Left lung (tissue), 10 donors: ENCODE results near the gene BRINP3. TPM values are rescaled to one million over a fixed set of nuclear protein-coding genes. Genes with fewer than 3 reads are reported as not detected.

ENCODE experiments used
- ATAC-seq: fragments of 200-7000 bp; cut with Tn5 transposase; one replicate; pipeline ENCODE4 v1.9.1; 2020; ENCODE audit warnings: moderate library complexity
- DNase-seq, 4 donors: peaks; one replicate each; pipeline ENCODE4 v3.0.0-alpha.2; 2013 to 2020
- H3K27ac ChIP-seq, 2 donors: fragments of 200-600 bp; sonication (generic) in 1 of 2; one replicate each; pipeline versions ENCODE4 v1.5.0 to v1.8.0; 2020 to 2021
- H3K27me3 ChIP-seq, 2 donors: fragments of 200-600 bp; sonication (generic) in 1 of 2; one replicate each; pipeline versions ENCODE4 v1.5.0 to v1.8.0; 2020 to 2021
- H3K36me3 ChIP-seq, 2 donors: fragments of 200-600 bp; sonication (generic) in 1 of 2; one replicate each; pipeline versions ENCODE4 v1.5.0 to v1.8.0; 2020 to 2021
- H3K4me1 ChIP-seq, 2 donors: fragments of 200-600 bp; one replicate each; pipeline ENCODE4 v1.8.0; 2021
- H3K4me3 ChIP-seq, 2 donors: fragments of 200-600 bp; sonication (generic) in 1 of 2; one replicate each; pipeline versions ENCODE4 v1.5.0 to v1.8.0; 2020 to 2021; ENCODE audit warnings: mild to moderate bottlenecking in 1 of 2
- H3K9me3 ChIP-seq, 2 donors: fragments of 200-600 bp; sonication (generic) in 1 of 2; one replicate each; pipeline versions ENCODE4 v1.5.0 to v1.8.0; 2020 to 2021
- CTCF ChIP-seq, 2 donors: fragments of 200-600 bp; sonication (generic) in 1 of 2; IDR thresholded peaks; one replicate each; pipeline versions ENCODE4 v1.5.0 to v1.8.0; 2021; ENCODE audit warnings: antibody characterized with exemption in 2 of 2
- intact Hi-C, 2 donors: fragments of 100-400 bp; cut with DNase I; formaldehyde crosslinking; loops; one replicate each; pipeline versions ENCODE4 v1.11.2 to v1.14.2; 2022
- polyA plus RNA-seq, 6 donors: library from polyadenylated mRNA; unstranded; fragments of 120-200 nt; gene quantifications; one replicate each; pipeline ENCODE4 v1.2.1, GENCODE V29; 2013; ENCODE audit not compliant: insufficient read length in 6 of 6
- total RNA-seq, 2 donors: library from RNA; stranded (reverse); fragmentation: NEBNext Ultra II Directional; extraction: Animal tissue kit (Norgen Biotek cat#: 25700); gene quantifications; one replicate each; pipeline ENCODE4 v1.2.1, GENCODE V29; 2021
- donor health status: DM: no; HTN: yes; CAD: no.
- donor health status: DM: no; HTN: no; CAD: no.

Gene BRINP3
- total and polyA plus RNA-seq, 8 donors = 0.47 to 18.1 (median 10.5) TPM

DNA sequence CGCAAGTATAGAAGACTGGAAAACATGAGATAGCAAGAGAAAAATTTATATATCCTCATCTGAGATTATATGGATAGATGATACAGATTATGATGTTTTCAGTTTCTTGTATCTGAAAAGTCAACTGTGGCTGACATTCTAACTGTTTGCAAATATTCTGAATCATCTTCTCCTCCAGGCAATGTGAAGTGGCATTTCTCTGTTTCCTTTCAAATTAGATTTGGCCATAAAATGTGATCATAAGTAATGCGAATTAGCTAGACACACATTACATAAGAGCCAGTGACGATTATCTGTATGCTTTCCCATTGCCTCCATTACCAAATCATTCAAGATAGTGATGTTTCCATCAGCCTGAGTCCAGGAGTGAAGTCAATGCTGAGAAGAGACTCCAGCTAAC, 265.2 kb downstream of the BRINP3 start:
- Histone ChIP-seq H3K36me3 (no peaks in the 10 kb centered on the region), H3K9me3 (no peaks in the 10 kb centered on the region), H3K4me3 (no peak overlapping the region), H3K4me1 (no peaks in the 10 kb centered on the region), H3K27me3 (no peaks in the 10 kb centered on the region), H3K27ac (no peak overlapping the region)
- TF ChIP-seq CTCF (IDR thresholded peaks at IDR 0.05) = no peak
- intact Hi-C loops = no loop called here
- ATAC-seq (no peak), DNase-seq (no peak)

- intact Hi-C loops = no loop called here
- Histone ChIP-seq H3K27ac (no peak overlapping the region), H3K4me1 (no peaks in the 10 kb centered on the region), H3K4me3 (no peak overlapping the region), H3K9me3 (no peaks in the 10 kb centered on the region), H3K36me3 (no peaks in the 10 kb centered on the region), H3K27me3 (no peaks in the 10 kb centered on the region)
- no peak for TF ChIP-seq CTCF (IDR thresholded peaks at IDR 0.05)
- DNase-seq (no peak), ATAC-seq (no peak)
Measured at GRCh38 chr1:190207733-190208132, 269.9 kb downstream of the BRINP3 start.

DNA sequence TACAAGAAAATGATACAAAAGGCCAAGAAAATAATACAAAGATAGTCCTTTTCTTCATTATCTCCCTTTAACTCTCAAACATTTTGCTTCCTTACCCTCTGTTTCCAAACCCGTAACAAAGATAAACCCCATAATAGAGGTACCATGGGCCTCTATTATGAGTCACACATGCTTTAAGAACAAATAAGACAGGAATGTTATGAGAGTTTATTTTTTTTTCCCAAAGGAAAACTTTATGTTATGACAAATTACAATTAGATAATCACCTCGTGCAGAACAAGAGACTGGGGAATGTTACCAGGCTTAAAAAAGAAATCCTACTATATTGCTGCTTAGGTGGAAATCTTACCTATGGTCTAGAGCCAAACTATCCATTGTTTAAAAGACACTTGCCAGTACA, 272.0 kb downstream of the BRINP3 start:
- H3K27me3 ChIP-seq = no peaks in the 10 kb centered on the region
- intact Hi-C loops = no loop called here
- H3K4me1 ChIP-seq = no peaks in the 10 kb centered on the region
- ATAC-seq (no peak), DNase-seq (no peak)
- TF ChIP-seq CTCF (IDR thresholded peaks at IDR 0.05) = no peak
- no peak overlapping the region for H3K27ac ChIP-seq
- H3K4me3 ChIP-seq = no peak overlapping the region
- no peaks in the 10 kb centered on the region for H3K36me3 ChIP-seq
- peaks cover 0 to 8% of the 10 kb centered on the region in 2 donors for H3K9me3 ChIP-seq

GRCh38 chr1:190196020-190196419, 281.6 kb downstream of the BRINP3 start:
- no peak for DNase-seq
- H3K9me3 ChIP-seq = peaks cover 0 to 18% of the 10 kb centered on the region in 2 donors
- no peak for ATAC-seq
- intact Hi-C loops = no loop called here
- H3K27me3 ChIP-seq = no peaks in the 10 kb centered on the region
- H3K36me3 ChIP-seq = no peaks in the 10 kb centered on the region
- no peak overlapping the region for H3K4me3 ChIP-seq
- TF ChIP-seq CTCF (IDR thresholded peaks at IDR 0.05) = no peak
- no peak overlapping the region for H3K27ac ChIP-seq
- H3K4me1 ChIP-seq = no peaks in the 10 kb centered on the region

GRCh38 chr1:190193508-190194115, 284.1 kb downstream of the BRINP3 start:
- intact Hi-C loops = no loop called here
- no peak overlapping the region for H3K27ac ChIP-seq
- H3K4me1 ChIP-seq = no peaks in the 10 kb centered on the region
- no peak for TF ChIP-seq CTCF (IDR thresholded peaks at IDR 0.05)
- H3K4me3 ChIP-seq = no peak overlapping the region
- no peaks in the 10 kb centered on the region for H3K36me3 ChIP-seq
- H3K9me3 ChIP-seq = peaks cover 0 to 15% of the 10 kb centered on the region in 2 donors
- H3K27me3 ChIP-seq = no peaks in the 10 kb centered on the region
- DNase-seq = no peak
- ATAC-seq = no peak
